ENCODE measurements around the gene ATG4D. TPM values are rescaled to one million over a fixed set of nuclear protein-coding genes. Genes with fewer than 3 reads are reported as not detected.
A peak's percentile ranks its signal among the peaks of the same experiment; 100 is the strongest.

ATG4D gene
- total RNA-seq, 1 donor from 2014 or later: 30.9 TPM

- Mint-ChIP-seq H3K27me3 (ENCODE audit: unreplicated experiment) (no peaks in the 10 kb centered on the region), H3K4me1 (ENCODE audit: unreplicated experiment) (no peaks in the 10 kb centered on the region), H3K9me3 (ENCODE audit: unreplicated experiment) (no peaks in the 10 kb centered on the region), H3K4me3 (ENCODE audit: unreplicated experiment) (no peak overlapping the region), H3K36me3 (ENCODE audit: unreplicated experiment) (peaks cover 28% of the 10 kb centered on the region), H3K27ac (ENCODE audit: unreplicated experiment) (no peak overlapping the region)
- no peak for DNase-seq (ENCODE audit: extremely low spot score, unreplicated experiment)
- no peak for TF ChIP-seq CTCF (IDR thresholded peaks at IDR 0.05)
Measured at GRCh38 chr19:10552510-10553053, 8.9 kb downstream of the ATG4D start.

- peaks cover 30% of the 10 kb centered on the region for H3K36me3 Mint-ChIP-seq (ENCODE audit: unreplicated experiment)
- no peak for DNase-seq (ENCODE audit: extremely low spot score, unreplicated experiment)
- H3K4me1 Mint-ChIP-seq (ENCODE audit: unreplicated experiment): no peaks in the 10 kb centered on the region
- no peak overlapping the region for H3K4me3 Mint-ChIP-seq (ENCODE audit: unreplicated experiment)
- no peaks in the 10 kb centered on the region for H3K9me3 Mint-ChIP-seq (ENCODE audit: unreplicated experiment)
- H3K27me3 Mint-ChIP-seq (ENCODE audit: unreplicated experiment): no peaks in the 10 kb centered on the region
- TF ChIP-seq CTCF (IDR thresholded peaks at IDR 0.05): no peak
- peak overlapping the region; percentile 23 for H3K27ac Mint-ChIP-seq (ENCODE audit: unreplicated experiment)
Measured at GRCh38 chr19:10553087-10553667, 9.5 kb downstream of the ATG4D start.

GRCh38 chr19:10553943-10554381 is 10.3 kb downstream of the ATG4D start:
- Mint-ChIP-seq H3K27me3 (ENCODE audit: unreplicated experiment) (no peaks in the 10 kb centered on the region), H3K4me3 (ENCODE audit: unreplicated experiment) (no peak overlapping the region), H3K27ac (ENCODE audit: unreplicated experiment) (no peak overlapping the region), H3K4me1 (ENCODE audit: unreplicated experiment) (no peaks in the 10 kb centered on the region), H3K9me3 (ENCODE audit: unreplicated experiment) (no peaks in the 10 kb centered on the region), H3K36me3 (ENCODE audit: unreplicated experiment) (peaks cover 32% of the 10 kb centered on the region)
- DNase-seq (ENCODE audit: extremely low spot score, unreplicated experiment): no peak
- no peak for TF ChIP-seq CTCF (IDR thresholded peaks at IDR 0.05)

- no peak for TF ChIP-seq CTCF (IDR thresholded peaks at IDR 0.05)
- Mint-ChIP-seq H3K4me3 (ENCODE audit: unreplicated experiment) (no peak overlapping the region), H3K36me3 (ENCODE audit: unreplicated experiment) (peaks cover 36% of the 10 kb centered on the region), H3K4me1 (ENCODE audit: unreplicated experiment) (no peaks in the 10 kb centered on the region), H3K27ac (ENCODE audit: unreplicated experiment) (no peak overlapping the region), H3K27me3 (ENCODE audit: unreplicated experiment) (no peaks in the 10 kb centered on the region), H3K9me3 (ENCODE audit: unreplicated experiment) (no peaks in the 10 kb centered on the region)
- DNase-seq (ENCODE audit: extremely low spot score, unreplicated experiment): no peak
Measured at GRCh38 chr19:10554760-10555609, 11.3 kb downstream of the ATG4D start.

- TF ChIP-seq CTCF (IDR thresholded peaks at IDR 0.05): no peak
- peaks cover 31% of the 10 kb centered on the region for H3K36me3 Mint-ChIP-seq (ENCODE audit: unreplicated experiment)
- H3K4me3 Mint-ChIP-seq (ENCODE audit: unreplicated experiment): no peak overlapping the region
- no peaks in the 10 kb centered on the region for H3K27me3 Mint-ChIP-seq (ENCODE audit: unreplicated experiment)
- DNase-seq (ENCODE audit: extremely low spot score, unreplicated experiment): no peak
- H3K4me1 Mint-ChIP-seq (ENCODE audit: unreplicated experiment): no peaks in the 10 kb centered on the region
- H3K9me3 Mint-ChIP-seq (ENCODE audit: unreplicated experiment): no peaks in the 10 kb centered on the region
- no peak overlapping the region for H3K27ac Mint-ChIP-seq (ENCODE audit: unreplicated experiment)
Measured at GRCh38 chr19:10555610-10555973, 11.9 kb downstream of the ATG4D start.

Data from osteocyte (in vitro differentiated cells).